GM21723 (cell line): ENCODE measurements around the gene EOGT.

Experiments used
- ATAC-seq: cut with Tn5 transposase; IDR thresholded peaks from one replicate; pipeline ENCODE4 v1.9.1; 2021; ENCODE audit warnings: mild to moderate bottlenecking, moderate library complexity; ENCODE audit not compliant: unreplicated experiment

The EOGT gene

DNA sequence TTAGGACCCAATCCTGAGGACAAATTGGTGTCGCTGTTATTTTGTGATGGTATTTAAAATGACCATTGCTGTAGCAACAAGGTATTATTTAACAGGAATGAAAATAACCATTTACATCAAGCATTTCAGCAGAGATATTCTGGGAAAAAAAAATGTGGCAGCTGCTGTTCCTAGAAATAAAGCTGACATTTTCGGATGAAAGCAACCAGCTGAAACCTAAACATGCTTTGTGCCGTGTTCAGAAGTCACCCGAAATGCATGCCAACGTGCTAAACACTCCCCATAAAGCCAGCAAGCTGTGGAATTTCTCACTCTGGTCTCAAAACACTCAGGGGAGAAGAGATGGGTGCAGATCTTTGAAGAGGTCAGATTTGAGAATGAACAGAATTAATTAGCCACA lies 49.6 kb downstream of the EOGT start:
- ATAC-seq = no peak

DNA sequence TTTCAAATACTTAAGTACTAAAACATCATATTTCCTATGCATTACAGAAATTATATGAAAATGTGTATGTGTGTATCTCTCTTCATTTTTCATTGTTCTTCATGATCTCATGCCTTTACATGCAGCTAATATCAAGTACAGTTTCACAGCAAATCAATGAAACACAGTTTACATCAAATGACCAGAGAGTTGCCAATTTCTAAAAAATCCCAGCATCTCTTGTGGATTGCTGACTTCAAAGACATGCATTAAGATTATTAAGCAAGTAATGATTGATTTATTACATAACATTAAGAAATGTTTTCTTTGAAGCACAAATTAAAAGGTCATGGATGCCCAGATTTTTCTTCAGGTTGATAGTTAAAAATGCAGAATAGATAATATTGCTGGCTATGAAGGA lies 50.1 kb downstream of the EOGT start:
- ATAC-seq = no peak

- no peak for ATAC-seq
Observed at GRCh38 chr3:68958932-68959331, 54.6 kb downstream of the EOGT start.

DNA sequence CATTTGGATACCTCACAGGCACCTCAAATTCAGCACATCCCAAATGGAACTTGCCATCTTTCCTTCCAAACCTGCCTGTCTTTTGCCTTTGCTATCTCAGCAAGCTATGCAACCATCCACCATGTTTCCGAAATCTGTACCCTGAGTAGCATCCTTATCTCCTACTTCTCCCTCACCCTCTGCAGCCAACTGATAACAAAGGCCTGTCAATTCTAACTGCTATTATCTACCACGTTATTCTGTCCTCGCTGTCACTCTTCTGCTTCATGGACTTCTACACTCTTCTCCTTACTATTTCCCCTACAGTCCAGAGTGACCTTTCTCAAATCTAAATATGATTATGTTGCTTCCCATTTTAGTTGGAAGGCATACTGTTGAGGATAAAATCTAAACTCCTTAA lies 55.6 kb downstream of the EOGT start:
- no peak for ATAC-seq

DNA sequence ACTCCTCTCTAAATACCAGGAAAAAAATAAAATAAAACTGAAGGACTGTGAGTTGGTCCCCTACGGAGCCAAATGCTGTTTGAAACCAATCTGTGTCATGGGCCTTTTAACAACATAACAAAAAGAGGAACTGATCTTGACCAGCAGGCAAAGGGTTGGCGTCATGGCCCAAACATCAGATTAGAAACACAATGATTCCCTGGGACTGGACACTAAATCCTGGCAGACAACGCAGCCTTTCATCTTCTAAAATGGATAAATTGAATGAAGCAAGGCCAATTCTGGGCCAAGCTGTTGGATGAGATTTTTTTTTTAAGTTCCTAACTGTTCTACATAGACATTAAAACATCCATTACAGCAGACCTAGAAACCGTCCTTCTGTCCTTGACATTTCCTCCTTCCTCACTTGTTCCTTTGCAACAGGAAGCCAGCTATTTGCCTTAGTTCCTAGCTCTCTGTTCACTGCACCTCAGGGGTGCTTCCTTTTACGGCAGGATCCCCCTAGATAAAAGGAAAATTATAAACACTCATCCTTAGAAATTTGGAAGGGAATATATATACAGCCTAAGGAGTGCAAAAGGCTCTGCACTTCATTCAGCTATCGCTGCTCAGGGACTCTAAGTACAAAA lies 59.6 kb downstream of the EOGT start:
- no peak for ATAC-seq

- ATAC-seq = no peak
Observed at GRCh38 chr3:68945225-68945624, 68.3 kb downstream of the EOGT start.

DNA sequence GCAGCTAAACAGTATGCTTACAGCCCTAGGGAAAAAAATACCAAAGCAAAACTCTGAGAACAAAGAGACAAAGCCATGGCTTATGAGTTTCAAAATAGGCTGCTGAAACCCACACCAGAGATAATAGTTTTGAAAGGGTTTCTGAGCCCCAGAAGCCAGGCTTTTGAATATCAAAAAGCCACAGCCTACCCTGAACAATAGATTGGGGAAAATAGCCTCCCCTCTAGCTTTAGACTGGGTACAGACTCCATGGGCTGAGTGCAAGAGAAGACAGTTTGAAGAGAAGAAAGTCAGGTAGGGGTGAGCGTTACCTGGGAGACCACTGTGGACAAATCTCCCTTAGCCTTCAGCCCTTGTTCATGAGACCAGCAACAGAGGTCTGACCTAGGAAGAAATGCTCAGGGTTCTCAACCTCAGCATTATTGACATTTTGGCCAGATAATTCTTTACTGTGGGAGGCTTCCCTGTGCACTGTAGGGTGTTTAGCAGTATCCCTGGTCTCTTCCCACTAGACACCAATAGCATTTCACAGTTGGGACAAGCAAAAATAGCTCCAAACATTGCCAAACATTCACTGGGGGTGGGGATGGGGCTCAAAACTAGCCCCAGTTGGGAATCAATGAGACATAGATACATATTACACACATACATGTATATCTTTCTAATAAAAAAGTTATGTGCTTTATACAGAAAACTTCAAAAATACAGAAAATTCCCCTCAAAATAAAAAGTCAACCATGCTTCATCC lies 69.6 kb downstream of the EOGT start:
- ATAC-seq = no peak

- no peak for ATAC-seq
Observed at GRCh38 chr3:68941055-68941454, 72.4 kb downstream of the EOGT start.

DNA sequence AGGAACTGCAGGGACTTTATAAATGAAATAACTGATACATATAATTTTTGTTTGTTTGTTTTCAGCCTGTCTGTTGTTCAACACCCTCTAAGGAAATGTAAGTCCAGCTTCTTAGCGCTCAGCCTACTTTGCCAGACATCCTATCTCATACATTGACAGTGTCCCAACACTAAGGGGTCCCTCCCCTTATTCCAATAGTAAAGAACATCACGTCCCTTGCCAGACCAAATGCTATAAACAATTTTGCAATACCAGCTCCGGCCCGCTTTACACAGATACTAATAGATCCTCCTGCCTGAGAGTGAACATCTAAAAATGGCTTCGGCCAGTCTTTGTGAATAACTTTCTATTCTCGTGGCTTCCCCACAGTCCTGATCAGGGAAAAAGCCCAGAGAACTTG lies 76.6 kb downstream of the EOGT start:
- no peak for ATAC-seq

DNA sequence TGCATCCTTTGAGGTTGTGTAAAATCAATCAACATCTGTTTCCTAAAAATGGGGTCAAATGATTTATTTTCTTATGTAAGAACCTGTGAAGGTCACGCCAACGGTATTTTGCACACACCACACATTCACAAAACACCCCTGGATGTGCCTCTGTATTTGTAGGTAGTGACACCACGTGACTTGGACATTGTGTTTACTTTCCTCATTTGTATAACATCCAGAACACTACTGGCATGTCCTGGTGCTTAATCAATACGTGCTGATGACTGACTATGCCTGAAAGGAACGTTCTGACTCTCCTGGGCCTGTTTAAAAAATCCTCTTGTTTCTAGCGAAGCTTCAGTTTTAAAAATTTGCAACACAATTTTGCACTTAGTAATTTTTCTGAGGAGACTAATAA lies 77.7 kb downstream of the EOGT start:
- ATAC-seq = no peak

GRCh38 chr3:68931406-68932149 lies 81.9 kb downstream of the EOGT start:
- no peak for ATAC-seq
